Astrocyte of the hippocampus (primary cell): ENCODE results near the gene IGF2BP3.

Source experiments
- DNase-seq: peaks from one replicate; pipeline ENCODE4 v3.0.0; 2011; ENCODE audit warnings: low read depth, low spot score

The IGF2BP3 gene

GRCh38 chr7:23380556-23380955 lies 89.7 kb downstream of the IGF2BP3 start:
- no peak for DNase-seq

- no peak for DNase-seq
Measured at GRCh38 chr7:23378996-23379395, 91.3 kb downstream of the IGF2BP3 start.

GRCh38 chr7:23377134-23377533 lies 93.2 kb downstream of the IGF2BP3 start:
- no peak for DNase-seq

GRCh38 chr7:23373151-23374004 lies 96.9 kb downstream of the IGF2BP3 start:
- DNase-seq = no peak

DNA sequence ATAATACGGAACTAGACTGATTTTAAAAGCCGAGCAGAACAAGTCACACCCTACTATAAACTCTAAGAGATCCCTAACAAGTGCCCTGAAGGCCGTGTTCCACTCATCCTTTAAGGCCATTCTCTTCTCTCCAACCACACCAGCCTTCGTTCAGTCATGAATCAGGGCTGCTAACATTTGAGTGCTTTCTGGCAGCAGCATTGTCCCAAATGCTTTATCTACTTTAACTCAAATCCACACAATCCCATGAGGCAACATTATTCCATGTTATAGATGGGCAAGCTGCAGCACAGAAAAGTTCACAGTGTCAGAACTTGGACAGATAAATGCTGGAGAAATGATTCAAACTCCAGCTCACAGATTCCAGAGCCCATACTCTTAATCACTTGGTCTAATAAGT lies 97.7 kb downstream of the IGF2BP3 start:
- no peak for DNase-seq

DNA sequence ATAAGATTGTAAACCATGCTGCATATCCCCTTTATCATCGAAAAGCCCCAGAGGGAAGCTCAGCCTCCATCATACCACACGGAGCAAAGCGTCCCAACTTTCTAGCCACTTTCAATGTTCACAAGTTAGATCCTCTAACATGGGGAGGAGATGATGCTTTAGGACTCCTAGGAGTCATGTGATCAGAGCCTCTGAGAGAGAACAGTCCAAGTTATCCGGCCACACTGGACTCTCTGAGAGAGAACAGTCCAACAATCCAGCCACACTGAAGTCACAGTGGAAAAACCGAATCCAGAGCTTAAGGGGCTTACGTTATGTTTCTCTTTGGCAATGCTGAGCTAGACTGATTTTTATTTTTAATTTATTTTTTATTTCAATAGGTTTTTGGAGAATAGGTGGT lies 98.6 kb downstream of the IGF2BP3 start:
- DNase-seq = no peak

DNA sequence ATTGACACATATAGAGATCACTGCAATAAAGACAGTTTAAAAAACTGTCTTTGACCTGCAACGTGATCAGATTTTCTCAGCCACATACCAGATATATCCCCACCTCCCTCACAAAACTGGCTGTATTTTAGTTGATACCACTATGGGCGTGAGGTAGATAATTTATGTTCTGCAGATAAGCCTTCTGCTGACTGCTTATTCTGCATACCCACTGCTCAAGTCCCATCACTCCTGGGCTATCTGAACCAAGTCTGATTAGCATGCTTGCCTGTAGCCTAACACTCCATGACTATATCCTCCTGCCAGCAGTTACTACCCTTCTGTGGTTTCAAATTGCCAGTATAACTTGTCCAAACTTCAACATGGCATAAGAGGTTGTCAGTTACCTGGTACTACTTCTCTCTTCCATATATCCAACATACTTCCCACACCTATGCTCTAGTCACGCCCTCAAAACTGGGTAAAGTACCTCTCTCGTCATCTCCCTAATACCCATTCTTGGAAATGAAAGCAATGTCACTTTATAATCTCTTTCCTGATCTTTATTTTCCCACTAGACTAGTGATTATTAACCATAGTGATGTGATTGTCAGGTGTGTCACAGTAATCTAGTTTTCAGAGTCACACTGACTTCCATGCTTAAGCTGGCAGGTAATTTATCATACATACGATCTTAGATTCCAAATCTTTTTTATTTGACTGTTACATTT lies 100.4 kb downstream of the IGF2BP3 start:
- DNase-seq = no peak

DNA sequence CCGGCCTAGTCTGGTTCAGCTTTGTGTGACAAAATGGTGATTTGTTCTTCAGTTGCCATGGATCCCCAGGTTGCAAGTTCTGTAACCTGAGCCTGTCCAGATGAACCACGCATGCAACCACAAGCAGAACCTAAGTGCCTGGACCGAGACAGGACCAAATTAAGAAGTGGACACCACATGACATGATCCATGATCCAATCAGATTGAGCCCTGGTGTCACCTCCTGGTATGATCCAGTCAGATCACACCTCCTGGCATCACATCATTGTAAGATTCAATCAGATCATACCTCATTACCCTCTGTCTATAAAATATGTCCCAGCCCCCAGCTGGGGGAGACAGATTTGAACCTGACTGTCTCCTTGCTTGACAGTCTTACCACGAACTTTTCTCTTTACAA lies 101.2 kb downstream of the IGF2BP3 start:
- DNase-seq = no peak

GRCh38 chr7:23358152-23358674 lies 112.1 kb downstream of the IGF2BP3 start:
- no peak for DNase-seq

DNA sequence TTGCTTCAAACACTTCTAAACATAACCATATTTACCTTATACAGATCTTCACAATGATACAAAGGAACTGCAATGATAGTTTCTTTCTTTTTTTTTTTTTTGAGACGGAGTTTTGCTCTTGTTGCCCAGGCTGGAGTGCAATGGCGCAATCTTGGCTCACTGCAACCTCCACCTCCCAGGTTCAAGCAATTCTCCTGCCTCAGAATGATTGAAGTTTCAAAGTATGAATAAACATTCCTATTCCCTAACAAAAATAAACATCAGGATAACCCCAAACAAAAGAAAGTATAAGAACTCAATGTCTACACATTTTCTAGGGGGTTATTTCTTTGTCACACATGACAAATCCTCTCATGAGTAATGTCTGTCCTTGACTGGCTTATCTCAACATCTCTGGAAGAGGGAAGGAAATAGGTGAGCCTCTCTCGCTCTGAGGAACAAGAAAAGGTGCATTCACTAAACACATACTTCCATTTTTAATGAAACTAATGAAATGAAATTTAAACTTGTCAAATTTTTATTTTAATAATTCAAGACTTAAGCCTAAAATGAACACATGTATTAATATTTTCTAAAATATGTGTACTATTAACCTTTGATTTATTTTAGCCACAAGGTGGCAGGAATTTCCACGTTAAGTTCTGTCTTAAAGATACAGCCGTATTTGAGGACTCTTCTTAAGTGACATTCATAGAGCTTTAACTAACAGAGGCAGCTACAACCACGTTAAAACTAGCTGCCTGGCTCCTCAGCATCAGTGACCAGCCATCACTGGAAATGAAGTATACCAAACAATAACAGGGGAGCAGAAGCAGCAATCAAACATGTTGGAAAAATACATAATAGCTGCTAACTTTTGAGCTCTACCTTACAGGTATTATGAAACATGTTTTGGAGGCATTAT lies 112.8 kb downstream of the IGF2BP3 start:
- peak; percentile 73 for DNase-seq

GRCh38 chr7:23356726-23357125 lies 113.6 kb downstream of the IGF2BP3 start:
- DNase-seq = no peak

DNA sequence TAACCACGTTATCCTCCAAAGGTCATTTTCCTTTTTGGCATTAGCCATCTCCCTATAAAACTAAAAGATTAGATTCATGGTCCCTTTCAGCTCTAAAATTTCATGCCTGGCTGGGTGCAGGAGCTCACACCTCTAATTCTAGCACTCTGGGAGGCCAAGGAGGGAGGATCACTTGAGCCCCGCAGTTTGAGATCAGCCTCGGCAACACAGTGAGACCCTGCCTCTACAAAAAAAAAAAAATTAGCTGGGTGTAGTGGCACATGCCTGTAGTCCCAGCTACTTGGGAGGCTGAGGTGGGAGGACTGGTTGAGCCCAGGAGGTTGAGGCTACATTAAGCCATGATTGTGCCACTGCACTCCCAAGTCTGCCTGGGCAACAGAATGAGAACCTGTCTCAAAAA lies 114.1 kb downstream of the IGF2BP3 start:
- no peak for DNase-seq

GRCh38 chr7:23353172-23353571 lies 117.1 kb downstream of the IGF2BP3 start:
- peak; percentile 68 for DNase-seq

- no peak for DNase-seq
Measured at GRCh38 chr7:23350466-23350865, 119.8 kb downstream of the IGF2BP3 start.

DNA sequence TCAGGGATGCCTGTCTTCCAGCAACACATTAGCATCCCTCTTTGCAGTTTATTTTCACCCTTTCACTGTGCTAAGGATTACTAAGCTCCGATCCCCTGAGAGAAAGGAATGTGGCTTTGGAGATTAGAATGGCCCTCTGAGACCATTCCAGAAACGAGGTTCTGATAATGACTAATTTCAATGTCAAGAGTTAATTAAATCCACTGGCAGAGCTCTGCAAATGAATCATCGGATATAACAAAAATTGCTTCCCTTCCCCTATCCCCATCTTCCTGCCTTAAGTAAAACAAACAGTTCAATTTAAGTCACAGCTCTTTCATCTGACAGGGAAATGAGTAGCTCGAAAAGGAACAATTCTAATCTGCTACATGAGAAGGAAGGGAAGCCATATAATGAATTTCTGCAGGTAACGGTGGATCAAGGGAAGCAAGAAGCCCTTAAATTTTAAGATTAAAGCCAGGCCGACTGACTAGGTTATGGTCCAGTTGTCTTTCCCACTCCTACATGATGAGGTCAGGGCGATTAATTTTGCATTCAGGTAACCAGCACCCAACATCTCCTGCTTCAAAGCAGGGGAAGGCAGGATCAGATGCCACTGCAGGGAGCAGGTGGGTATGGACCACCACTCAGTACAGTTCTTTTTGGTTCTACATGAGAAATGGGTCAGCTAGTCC lies 120.7 kb downstream of the IGF2BP3 start:
- DNase-seq = peak; percentile 84

- peak; percentile 80 for DNase-seq
Measured at GRCh38 chr7:23347682-23348180, 122.6 kb downstream of the IGF2BP3 start.

DNA sequence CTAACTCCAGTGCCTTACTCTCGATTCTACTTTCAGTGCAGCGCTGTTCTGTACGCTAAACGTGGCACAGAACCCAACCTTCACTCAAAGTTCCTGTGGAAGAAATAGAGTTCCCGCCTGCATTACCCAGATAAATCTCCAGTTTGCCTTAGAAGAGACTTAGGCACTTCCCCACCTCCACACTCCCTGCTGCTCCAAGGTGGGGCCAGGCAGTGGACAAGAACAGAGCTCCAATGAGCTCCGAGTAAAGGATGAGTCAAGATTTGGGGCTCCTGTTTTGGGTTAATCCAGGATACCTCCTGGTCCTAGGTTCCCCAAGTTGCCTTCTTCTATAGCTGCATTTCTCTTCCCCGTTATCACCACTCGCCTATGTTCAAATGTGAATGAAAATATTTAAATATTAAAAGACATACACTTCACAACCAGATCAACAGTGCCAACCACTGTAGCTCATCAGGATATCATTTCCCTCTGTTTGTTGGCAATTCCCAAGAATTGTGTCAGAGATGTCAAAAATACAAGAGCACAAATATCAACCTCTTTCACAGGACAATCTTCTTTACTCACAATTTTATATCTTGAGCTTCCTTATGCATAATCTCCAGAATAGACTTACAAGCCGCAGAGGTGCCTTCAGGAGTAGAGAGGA lies 123.1 kb downstream of the IGF2BP3 start:
- DNase-seq = no peak

DNA sequence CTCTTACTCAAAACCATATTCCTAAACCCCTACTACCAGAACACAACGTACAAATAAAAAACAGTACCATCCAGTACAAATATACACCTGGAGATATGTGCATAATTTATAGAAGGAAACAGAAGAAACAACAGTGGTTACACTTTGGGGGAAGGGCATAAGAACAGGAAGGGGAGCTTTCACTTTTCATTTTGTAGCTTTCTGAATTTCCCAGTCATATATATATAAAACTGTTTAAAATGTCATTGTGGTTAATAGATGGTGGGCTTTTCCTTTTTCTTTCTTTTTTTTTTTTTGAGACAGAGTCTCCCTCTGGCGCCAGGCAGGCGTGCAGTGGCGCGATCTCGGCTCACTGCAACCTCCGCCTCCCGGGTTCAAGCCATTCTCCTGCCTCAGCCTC lies 124.0 kb downstream of the IGF2BP3 start:
- no peak for DNase-seq

GRCh38 chr7:23345601-23346000 lies 124.7 kb downstream of the IGF2BP3 start:
- no peak for DNase-seq

DNA sequence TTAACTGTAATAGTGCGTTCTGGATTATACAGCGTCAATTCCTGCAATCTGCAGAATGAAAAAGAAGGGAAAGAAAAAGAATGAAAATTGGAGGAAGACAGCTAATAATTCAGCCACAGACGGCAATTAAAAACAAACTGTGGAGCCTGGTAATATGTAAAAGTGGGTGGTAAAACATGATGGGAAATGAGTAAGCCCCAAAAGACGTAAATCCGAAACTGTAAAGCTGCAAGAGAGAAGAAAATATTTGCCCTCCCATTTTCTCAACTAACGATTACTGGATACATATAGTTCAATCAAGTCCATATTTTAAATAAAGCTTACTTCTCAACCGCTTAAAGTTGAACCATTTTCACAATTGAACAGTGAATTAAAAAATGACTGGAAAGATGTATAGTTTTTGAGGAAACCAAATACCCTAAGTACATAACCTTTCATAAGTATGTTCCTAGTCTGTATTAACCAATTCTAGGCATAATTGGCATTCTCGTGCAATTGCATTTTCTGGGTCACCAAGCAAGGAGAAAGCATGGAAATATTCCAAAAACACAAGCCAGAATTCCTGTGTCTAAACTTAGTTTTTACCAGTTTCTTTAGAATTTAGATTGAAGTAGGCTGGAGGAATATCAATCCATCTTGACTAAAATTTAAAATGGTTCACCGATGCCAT lies 126.3 kb downstream of the IGF2BP3 start:
- DNase-seq = peak; percentile 79
